K562 (cell line): ENCODE results near the gene SEC61A1. TPM values are rescaled to one million over a fixed set of nuclear protein-coding genes. Genes with fewer than 3 reads are reported as not detected.

Experiments used
- ATAC-seq: fragments of 200-7000 bp; cut with Tn5 transposase; 3 replicates; pipeline ENCODE4 v1.9.1; 2020; ENCODE audit warnings: moderate library complexity
- BruUV-seq: library from RNA; stranded (reverse); fragments of 400-500 nt; replicated peaks from 2 replicates; lab custom pipeline; 2021; lab: Mats Ljungman, UMichigan
- CTCF ChIA-PET: fragments of 300-600 bp; formaldehyde crosslinking; extraction: SDS; loops from one replicate; lab custom pipeline; 2021; ENCODE audit warnings: low intra/inter-chr PET ratio; lab: Yijun Ruan, JAX
- POLR2A ChIA-PET: fragments of 300-600, 350-650 bp; sonication (Branson Sonifier 250); formaldehyde crosslinking; extraction: SDS; loops from one replicate; lab custom pipeline; 2021; ENCODE audit warnings: antibody characterized with exemption, inconsistent platforms; lab: Yijun Ruan, JAX
- DNase-seq, 4 experiments: peaks; one replicate each; pipeline versions ENCODE4 v3.0.0 to v3.0.0-alpha.2; 2011 to 2018; ENCODE audit warnings: low spot score in 3 of 4, mixed read lengths in 3 of 4; ENCODE audit errors: extremely low read depth in 1 of 4
- FAIRE-seq: peaks from 2 replicates; lab custom pipeline; 2011; peaks lifted over from hg19 to GRCh38; lab: Jason Lieb, UNC
- H2AFZ ChIP-seq: 2 replicates; pipeline ENCODE4 v1.6.0; 2011; ENCODE audit warnings: low read depth, low read length, control low read depth, inconsistent platforms
- H3K27ac ChIP-seq: fragments of 200-600 bp; 3 replicates; pipeline ENCODE4 v1.8.0; 2011; ENCODE audit warnings: low read depth, mild to moderate bottlenecking, control low read depth, inconsistent platforms, low read length, moderate library complexity, mixed read lengths; ENCODE audit errors: extremely low read depth
- H3K27me3 ChIP-seq, 2 experiments: fragments of 300-600 bp in 1 of 2; 2 replicates in 1 of 2; 3 replicates in 1 of 2; pipeline versions ENCODE4 v1.6.0 to v1.8.0; 2011; ENCODE audit warnings: inconsistent platforms in 2 of 2, low read length in 2 of 2, mild to moderate bottlenecking in 1 of 2, mixed read lengths in 1 of 2, moderate library complexity in 1 of 2; ENCODE audit not compliant: control insufficient read depth in 2 of 2, insufficient read depth in 2 of 2
- H3K36me3 ChIP-seq: fragments of 300-600 bp; 3 replicates; pipeline ENCODE4 v1.8.0; 2011; ENCODE audit warnings: mild to moderate bottlenecking, low read length, inconsistent platforms; ENCODE audit not compliant: control insufficient read depth, insufficient read depth
- H3K4me1 ChIP-seq, 2 experiments: fragments of 200-600 bp in 1 of 2; replicated peaks in 1 of 2; 2 replicates in 1 of 2; 3 replicates in 1 of 2; pipeline versions ENCODE4 v1.5.1 to v1.8.0; 2011; ENCODE audit warnings: inconsistent platforms in 2 of 2, low read length in 2 of 2, mild to moderate bottlenecking in 1 of 2, mixed read lengths in 1 of 2, moderate library complexity in 1 of 2; ENCODE audit not compliant: control insufficient read depth in 2 of 2, insufficient read depth in 2 of 2
- H3K4me2 ChIP-seq: 2 replicates; pipeline ENCODE4 v1.6.1; 2011; ENCODE audit warnings: low read length, control low read depth, inconsistent platforms, mixed read lengths; ENCODE audit not compliant: insufficient read depth
- H3K4me3 ChIP-seq: fragments of 200-600 bp; sonication (generic), shearing (Covaris generic); 2 replicates; pipeline ENCODE4 v1.5.1; 2016; ENCODE audit warnings: control low read depth, inconsistent platforms
- H3K79me2 ChIP-seq: fragments of 200-600 bp; 3 replicates; pipeline ENCODE4 v1.8.0; 2011; ENCODE audit warnings: low read length, inconsistent platforms; ENCODE audit not compliant: control insufficient read depth, insufficient read depth
- H3K9ac ChIP-seq, 2 experiments: 2 replicates each; pipeline versions ENCODE4 v1.6.0 to v1.6.1; 2011; ENCODE audit warnings: low read depth in 2 of 2, low read length in 2 of 2, control low read depth in 1 of 2, inconsistent platforms in 1 of 2, mild to moderate bottlenecking in 1 of 2, mixed read lengths in 1 of 2; ENCODE audit not compliant: insufficient read depth in 1 of 2
- H3K9me1 ChIP-seq: one replicate; pipeline ENCODE4 v1.6.0; 2011; ENCODE audit warnings: inconsistent platforms, mild to moderate bottlenecking, low read length, moderate library complexity; ENCODE audit not compliant: control insufficient read depth, insufficient read depth
- H3K9me3 ChIP-seq: replicated peaks from 2 replicates; pipeline ENCODE4 v1.5.1; 2011; ENCODE audit warnings: low read depth, low read length, inconsistent platforms; ENCODE audit not compliant: control insufficient read depth, insufficient read depth
- H4K20me1 ChIP-seq: replicated peaks from 2 replicates; pipeline ENCODE4 v1.6.1; 2011; ENCODE audit warnings: low read length, inconsistent platforms, mixed read lengths; ENCODE audit not compliant: control insufficient read depth, insufficient read depth
- CXXC5 ChIP-seq: fragments of 250-450 bp; sonication (Bioruptor Pico); IDR thresholded peaks from 2 replicates; pipeline ENCODE4 v1.8.0; 2022; ENCODE audit warnings: inconsistent platforms, mild to moderate bottlenecking, moderate library complexity
- KAT2B ChIP-seq: IDR thresholded peaks from one replicate; pipeline ENCODE4 v1.6.1; 2012; ENCODE audit warnings: low read depth, mild to moderate bottlenecking, control low read depth, inconsistent platforms, low read length, moderate library complexity
- NR2C2 ChIP-seq, 2 experiments: fragments of 200-800 bp in 1 of 2; sonication (Bioruptor generic) in 1 of 2; sonication (generic) in 1 of 2; formaldehyde crosslinking in 1 of 2; IDR thresholded peaks; 2 replicates each; pipeline versions ENCODE4 v1.6.1 to v1.8.0; 2016 to 2022; ENCODE audit warnings: mild to moderate bottlenecking in 1 of 2, missing compliant biosample characterization in 1 of 2, missing genetic modification characterization in 1 of 2, missing genetic modification reagents in 1 of 2
- POLR2G ChIP-seq: fragments of 200-400 bp; formaldehyde crosslinking; IDR thresholded peaks from 2 replicates; pipeline ENCODE4 v1.6.1; 2017; ENCODE audit warnings: low read depth, mild to moderate bottlenecking, antibody characterized with exemption, low read length, moderate library complexity
- ZNF263 ChIP-seq: sonication (generic); formaldehyde crosslinking; IDR thresholded peaks from 2 replicates; pipeline ENCODE4 v1.8.0; 2022; ENCODE audit warnings: mild to moderate bottlenecking, missing genetic modification reagents, borderline replicate concordance
- WGBS: fragments of 100-300 bp; shearing (Covaris generic); methylation state at CpG from one replicate; pipeline ENCODE4 v1.1.6; 2016; ENCODE audit warnings: low coverage, mixed read lengths; ENCODE audit not compliant: insufficient coverage; ENCODE audit errors: missing lambda C conversion rate; 5-methylcytosine and 5-hydroxymethylcytosine counted together
- in situ Hi-C: fragments of 300-500 bp; cut with MboI; formaldehyde crosslinking; loops from 4 replicates; pipeline ENCODE4 v1.15.0; 2018; ENCODE audit warnings: inconsistent platforms, mixed read lengths
- intact Hi-C: fragments of 100-400 bp; cut with micrococcal nuclease; formaldehyde crosslinking; loops from 2 replicates; pipeline ENCODE4 v1.14.2; 2022
- polyA plus RNA-seq, 8 experiments: library from polyadenylated mRNA; depleted of rRNA in 4 of 8; stranded (reverse) in 5 of 8; unstranded in 3 of 8; fragments of >200 nt; fragmentation: Nextera tagmentation in 2 of 8; fragmentation: Illumina TruSeq in 1 of 8; extraction: Ambion mirVana in 2 of 8; extraction: Trizol in 1 of 8; gene quantifications; 2 replicates each; pipeline versions ENCODE4 v1.2.1 to v1.2.3, GENCODE V29; 2011 to 2014; ENCODE audit warnings: inconsistent platforms in 1 of 8, missing spikeins in 1 of 8
- total RNA-seq, 7 experiments: library from RNA; depleted of rRNA in 6 of 7; stranded (reverse); fragments of >200 nt in 6 of 7; fragmentation: Illumina TruSeq in 2 of 7; extraction: Trizol in 2 of 7; gene quantifications; 2 replicates each; pipeline versions ENCODE4 v1.2.1 to v1.2.3, GENCODE V29; 2011 to 2021; ENCODE audit warnings: low replicate concordance in 1 of 7
- TF ChIP-seq, protein P1 (sequence below), 2 experiments: fragments of 450-650 bp in 1 of 2; IDR thresholded peaks; 2 replicates each; pipeline ENCODE4 v1.6.1; 2011 to 2017; ENCODE audit warnings: low read depth in 2 of 2, antibody characterized with exemption in 1 of 2, borderline replicate concordance in 1 of 2, low read length in 1 of 2, mild to moderate bottlenecking in 1 of 2, mixed read lengths in 1 of 2; ENCODE audit not compliant: control insufficient read depth in 1 of 2
- TF ChIP-seq, protein P2 (sequence below), 2 experiments: fragments of 450-650 bp; IDR thresholded peaks; 2 replicates each; pipeline ENCODE4 v1.6.1; 2018; ENCODE audit warnings: mild to moderate bottlenecking in 2 of 2, low read depth in 1 of 2; ENCODE audit not compliant: partially characterized antibody in 2 of 2

SEC61A1 gene
- total and polyA plus RNA-seq, 9 of the 15 experiments (the other 6 are each of a cell fraction or from before 2014, with no cell fraction given), result 1.9 to 140 (median 79.1) TPM

DNA sequence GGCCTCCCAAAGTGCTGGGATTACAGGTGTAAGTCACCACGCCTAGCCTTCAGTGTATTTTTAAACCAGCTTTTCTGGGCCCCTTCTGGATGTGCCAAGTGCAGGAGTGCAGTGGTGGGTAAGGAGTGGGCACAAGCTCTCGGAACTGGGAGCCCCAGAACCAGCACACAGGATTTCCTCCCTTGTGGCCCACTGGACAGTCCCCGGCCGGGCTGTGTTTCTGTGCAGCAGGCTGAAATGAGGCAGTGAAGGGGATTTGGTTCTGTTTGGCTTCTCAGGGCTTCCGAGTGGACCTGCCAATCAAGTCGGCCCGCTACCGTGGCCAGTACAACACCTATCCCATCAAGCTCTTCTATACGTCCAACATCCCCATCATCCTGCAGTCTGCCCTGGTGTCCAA, 14.4 kb downstream of the SEC61A1 start:
- Histone ChIP-seq H4K20me1 (peaks cover 7% of the 10 kb centered on the region), H3K27ac (no peak overlapping the region), H3K4me3 (no peak overlapping the region), H3K27me3 (no peaks in the 10 kb centered on the region), H3K9me3 (no peaks in the 10 kb centered on the region), H3K79me2 (no peaks in the 10 kb centered on the region), H3K9ac (no peak overlapping the region), H3K4me1 (peaks cover 0 to 5% of the 10 kb centered on the region in 2 experiments; a peak in 2 of 5 replicates), H3K9me1 (no peaks in the 10 kb centered on the region), H2AFZ (no peak overlapping the region), H3K4me2 (no peak overlapping the region), H3K36me3 (peaks cover 98% of the 10 kb centered on the region)
- WGBS, result 92% methylated on average over 2 of the region's 9 CpGs
- intact Hi-C loops, result no loop called here
- DNase-seq, result no peak
- FAIRE-seq, result no peak
- no peak for ATAC-seq
- ChIA-PET POLR2A (interaction anchor here (0.9 to 3.5 kb wide), 4 partner anchors 9 to 16 kb away, joined by 3 to 14 read pairs (median 6); partner anchors contain the start of gene SEC61A1), CTCF (no interaction called here)
- TF ChIP-seq CXXC5, result no peak
- TF ChIP-seq KAT2B, result no peak
- TF ChIP-seq POLR2G, result 0 out of 2 replicates have a peak, but pooled peaks have one; percentile 34
- no peak for TF ChIP-seq ZNF263 (CRISPR knock-in tag)
- no peak for TF ChIP-seq NR2C2 (CRISPR knock-in tag; IDR thresholded peaks at IDR 0.05)
- TF ChIP-seq NR2C2 (tag; IDR thresholded peaks at IDR 0.05), result no peak
- TF ChIP-seq, protein P1, sequence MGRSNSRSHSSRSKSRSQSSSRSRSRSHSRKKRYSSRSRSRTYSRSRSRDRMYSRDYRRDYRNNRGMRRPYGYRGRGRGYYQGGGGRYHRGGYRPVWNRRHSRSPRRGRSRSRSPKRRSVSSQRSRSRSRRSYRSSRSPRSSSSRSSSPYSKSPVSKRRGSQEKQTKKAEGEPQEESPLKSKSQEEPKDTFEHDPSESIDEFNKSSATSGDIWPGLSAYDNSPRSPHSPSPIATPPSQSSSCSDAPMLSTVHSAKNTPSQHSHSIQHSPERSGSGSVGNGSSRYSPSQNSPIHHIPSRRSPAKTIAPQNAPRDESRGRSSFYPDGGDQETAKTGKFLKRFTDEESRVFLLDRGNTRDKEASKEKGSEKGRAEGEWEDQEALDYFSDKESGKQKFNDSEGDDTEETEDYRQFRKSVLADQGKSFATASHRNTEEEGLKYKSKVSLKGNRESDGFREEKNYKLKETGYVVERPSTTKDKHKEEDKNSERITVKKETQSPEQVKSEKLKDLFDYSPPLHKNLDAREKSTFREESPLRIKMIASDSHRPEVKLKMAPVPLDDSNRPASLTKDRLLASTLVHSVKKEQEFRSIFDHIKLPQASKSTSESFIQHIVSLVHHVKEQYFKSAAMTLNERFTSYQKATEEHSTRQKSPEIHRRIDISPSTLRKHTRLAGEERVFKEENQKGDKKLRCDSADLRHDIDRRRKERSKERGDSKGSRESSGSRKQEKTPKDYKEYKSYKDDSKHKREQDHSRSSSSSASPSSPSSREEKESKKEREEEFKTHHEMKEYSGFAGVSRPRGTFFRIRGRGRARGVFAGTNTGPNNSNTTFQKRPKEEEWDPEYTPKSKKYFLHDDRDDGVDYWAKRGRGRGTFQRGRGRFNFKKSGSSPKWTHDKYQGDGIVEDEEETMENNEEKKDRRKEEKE (IDR thresholded peaks at IDR 0.05; ENCODE audit: borderline replicate concordance in 1 of 2, control insufficient read depth in 1 of 2, low read depth in 2 of 2, low read length in 1 of 2), result no peak
- TF ChIP-seq, protein P2, sequence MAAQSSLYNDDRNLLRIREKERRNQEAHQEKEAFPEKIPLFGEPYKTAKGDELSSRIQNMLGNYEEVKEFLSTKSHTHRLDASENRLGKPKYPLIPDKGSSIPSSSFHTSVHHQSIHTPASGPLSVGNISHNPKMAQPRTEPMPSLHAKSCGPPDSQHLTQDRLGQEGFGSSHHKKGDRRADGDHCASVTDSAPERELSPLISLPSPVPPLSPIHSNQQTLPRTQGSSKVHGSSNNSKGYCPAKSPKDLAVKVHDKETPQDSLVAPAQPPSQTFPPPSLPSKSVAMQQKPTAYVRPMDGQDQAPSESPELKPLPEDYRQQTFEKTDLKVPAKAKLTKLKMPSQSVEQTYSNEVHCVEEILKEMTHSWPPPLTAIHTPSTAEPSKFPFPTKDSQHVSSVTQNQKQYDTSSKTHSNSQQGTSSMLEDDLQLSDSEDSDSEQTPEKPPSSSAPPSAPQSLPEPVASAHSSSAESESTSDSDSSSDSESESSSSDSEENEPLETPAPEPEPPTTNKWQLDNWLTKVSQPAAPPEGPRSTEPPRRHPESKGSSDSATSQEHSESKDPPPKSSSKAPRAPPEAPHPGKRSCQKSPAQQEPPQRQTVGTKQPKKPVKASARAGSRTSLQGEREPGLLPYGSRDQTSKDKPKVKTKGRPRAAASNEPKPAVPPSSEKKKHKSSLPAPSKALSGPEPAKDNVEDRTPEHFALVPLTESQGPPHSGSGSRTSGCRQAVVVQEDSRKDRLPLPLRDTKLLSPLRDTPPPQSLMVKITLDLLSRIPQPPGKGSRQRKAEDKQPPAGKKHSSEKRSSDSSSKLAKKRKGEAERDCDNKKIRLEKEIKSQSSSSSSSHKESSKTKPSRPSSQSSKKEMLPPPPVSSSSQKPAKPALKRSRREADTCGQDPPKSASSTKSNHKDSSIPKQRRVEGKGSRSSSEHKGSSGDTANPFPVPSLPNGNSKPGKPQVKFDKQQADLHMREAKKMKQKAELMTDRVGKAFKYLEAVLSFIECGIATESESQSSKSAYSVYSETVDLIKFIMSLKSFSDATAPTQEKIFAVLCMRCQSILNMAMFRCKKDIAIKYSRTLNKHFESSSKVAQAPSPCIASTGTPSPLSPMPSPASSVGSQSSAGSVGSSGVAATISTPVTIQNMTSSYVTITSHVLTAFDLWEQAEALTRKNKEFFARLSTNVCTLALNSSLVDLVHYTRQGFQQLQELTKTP (IDR thresholded peaks at IDR 0.05; ENCODE audit: low read depth in 1 of 2, partially characterized antibody in 2 of 2), result no peak
- in situ Hi-C loops, result no loop called here
- no TSS peak for BruUV-seq
